CD4-positive, alpha-beta T cell treated with Interleukin-2 at 100 ng/mL for 4 hours (primary cell): ENCODE results near the gene TFAP2E.

Experiments
- DNase-seq: peaks from one replicate; pipeline ENCODE4 v3.0.0-alpha.2; 2020; ENCODE audit warnings: low spot score

Gene TFAP2E

GRCh38 chr1:35644204-35644603 lies 71.1 kb downstream of the TFAP2E start:
- no peak for DNase-seq
